ENCODE measurements around the gene ZC3H14. TPM values are rescaled to one million over a fixed set of nuclear protein-coding genes. Genes with fewer than 3 reads are reported as not detected.

The ZC3H14 gene
- total RNA-seq, 2 experiments from 2014 or later: 33.6 to 46.8 TPM

GRCh38 chr14:88625671-88626070, 62.8 kb downstream of the ZC3H14 start:
- no peaks in the 10 kb centered on the region for H3K9me3 Mint-ChIP-seq
- H3K4me3 Mint-ChIP-seq: no peak overlapping the region
- no peaks in the 10 kb centered on the region for H3K4me1 Mint-ChIP-seq
- no peaks in the 10 kb centered on the region for H3K36me3 Mint-ChIP-seq (ENCODE audit: low read depth)
- H3K27ac Mint-ChIP-seq: no peak overlapping the region
- no peak for DNase-seq
- CTCF ChIA-PET: interaction anchor here (2.0 kb wide), 1 partner anchor 10 kb away, joined by 5 read pairs; no protein-coding TSS in a partner anchor
- H3K27me3 Mint-ChIP-seq: no peaks in the 10 kb centered on the region
- POLR2A ChIA-PET: no interaction called here

GRCh38 chr14:88628033-88628432, 65.2 kb downstream of the ZC3H14 start:
- ChIA-PET POLR2A (no interaction called here), CTCF (no interaction called here)
- H3K27ac Mint-ChIP-seq: no peak overlapping the region
- no peak for DNase-seq
- H3K4me1 Mint-ChIP-seq: no peaks in the 10 kb centered on the region
- no peaks in the 10 kb centered on the region for H3K36me3 Mint-ChIP-seq (ENCODE audit: low read depth)
- H3K4me3 Mint-ChIP-seq: no peak overlapping the region
- H3K9me3 Mint-ChIP-seq: no peaks in the 10 kb centered on the region
- no peaks in the 10 kb centered on the region for H3K27me3 Mint-ChIP-seq

- Mint-ChIP-seq H3K27ac (no peak overlapping the region), H3K4me1 (no peaks in the 10 kb centered on the region), H3K27me3 (no peaks in the 10 kb centered on the region), H3K36me3 (ENCODE audit: low read depth) (no peaks in the 10 kb centered on the region), H3K9me3 (no peaks in the 10 kb centered on the region), H3K4me3 (no peak overlapping the region)
- ChIA-PET CTCF (no interaction called here), POLR2A (no interaction called here)
- DNase-seq: no peak
Measured at GRCh38 chr14:88628462-88628861, 65.6 kb downstream of the ZC3H14 start.

GRCh38 chr14:88630565-88630964, 67.7 kb downstream of the ZC3H14 start:
- Mint-ChIP-seq H3K4me1 (no peaks in the 10 kb centered on the region), H3K9me3 (no peaks in the 10 kb centered on the region), H3K36me3 (ENCODE audit: low read depth) (no peaks in the 10 kb centered on the region), H3K27me3 (no peaks in the 10 kb centered on the region), H3K4me3 (no peak overlapping the region), H3K27ac (no peak overlapping the region)
- ChIA-PET CTCF (no interaction called here), POLR2A (no interaction called here)
- DNase-seq: no peak

GRCh38 chr14:88631091-88631490, 68.3 kb downstream of the ZC3H14 start:
- Mint-ChIP-seq H3K36me3 (ENCODE audit: low read depth) (no peaks in the 10 kb centered on the region), H3K27ac (no peak overlapping the region), H3K27me3 (no peaks in the 10 kb centered on the region), H3K9me3 (no peaks in the 10 kb centered on the region), H3K4me1 (no peaks in the 10 kb centered on the region), H3K4me3 (no peak overlapping the region)
- no peak for DNase-seq
- ChIA-PET POLR2A (no interaction called here), CTCF (no interaction called here)

- no peak for DNase-seq
- CTCF ChIA-PET: no interaction called here
- Mint-ChIP-seq H3K36me3 (ENCODE audit: low read depth) (no peaks in the 10 kb centered on the region), H3K4me3 (no peak overlapping the region), H3K4me1 (no peaks in the 10 kb centered on the region), H3K9me3 (no peaks in the 10 kb centered on the region), H3K27ac (no peak overlapping the region), H3K27me3 (no peaks in the 10 kb centered on the region)
- POLR2A ChIA-PET: no interaction called here
Measured at GRCh38 chr14:88632512-88632911, 69.7 kb downstream of the ZC3H14 start.

- H3K9me3 Mint-ChIP-seq: peaks cover 9% of the 10 kb centered on the region
- ChIA-PET CTCF (no interaction called here), POLR2A (no interaction called here)
- H3K4me1 Mint-ChIP-seq: no peaks in the 10 kb centered on the region
- no peaks in the 10 kb centered on the region for H3K27me3 Mint-ChIP-seq
- H3K36me3 Mint-ChIP-seq (ENCODE audit: low read depth): peaks cover 15% of the 10 kb centered on the region
- no peak for DNase-seq
- no peak overlapping the region for H3K4me3 Mint-ChIP-seq
- H3K27ac Mint-ChIP-seq: no peak overlapping the region
Measured at GRCh38 chr14:88639221-88639620, 76.4 kb downstream of the ZC3H14 start.

- DNase-seq: no peak
- CTCF ChIA-PET: no interaction called here
- no peaks in the 10 kb centered on the region for H3K4me1 Mint-ChIP-seq
- POLR2A ChIA-PET: no interaction called here
- peaks cover 4% of the 10 kb centered on the region for H3K9me3 Mint-ChIP-seq
- no peak overlapping the region for H3K4me3 Mint-ChIP-seq
- no peaks in the 10 kb centered on the region for H3K27me3 Mint-ChIP-seq
- H3K36me3 Mint-ChIP-seq (ENCODE audit: low read depth): peaks cover 10% of the 10 kb centered on the region
- no peak overlapping the region for H3K27ac Mint-ChIP-seq
Measured at GRCh38 chr14:88660056-88660455, 97.2 kb downstream of the ZC3H14 start.

GRCh38 chr14:88667555-88668273, 104.9 kb downstream of the ZC3H14 start:
- Mint-ChIP-seq H3K27ac (no peak overlapping the region), H3K4me3 (no peak overlapping the region)
- peak; percentile 71 for DNase-seq

GRCh38 chr14:88668448-88669116, 105.7 kb downstream of the ZC3H14 start:
- no peaks in the 10 kb centered on the region for H3K27me3 Mint-ChIP-seq
- ChIA-PET CTCF (interaction anchor here (0.6 to 2.0 kb wide), 4 partner anchors 10 to 200 kb away, joined by 3 to 5 read pairs (median 3); no protein-coding TSS in a partner anchor), POLR2A (no interaction called here)
- peaks cover 5% of the 10 kb centered on the region for H3K36me3 Mint-ChIP-seq (ENCODE audit: low read depth)
- H3K4me1 Mint-ChIP-seq: no peaks in the 10 kb centered on the region
- no peak overlapping the region for H3K27ac Mint-ChIP-seq
- no peak overlapping the region for H3K4me3 Mint-ChIP-seq
- DNase-seq: no peak
- H3K9me3 Mint-ChIP-seq: peaks cover 12% of the 10 kb centered on the region

More at GRCh38 chr14:88667555-88668273, 104.9 kb downstream of the ZC3H14 start:
- H3K36me3 Mint-ChIP-seq (ENCODE audit: low read depth): peaks cover 5% of the 10 kb centered on the region
- no peaks in the 10 kb centered on the region for H3K27me3 Mint-ChIP-seq
- ChIA-PET POLR2A (no interaction called here), CTCF (interaction anchor here (0.6 to 2.0 kb wide), 7 partner anchors 9 to 271 kb away, joined by 3 to 7 read pairs (median 3); no protein-coding TSS in a partner anchor)
- peaks cover 12% of the 10 kb centered on the region for H3K9me3 Mint-ChIP-seq
- no peaks in the 10 kb centered on the region for H3K4me1 Mint-ChIP-seq

GRCh38 chr14:88669346-88669745, 106.5 kb downstream of the ZC3H14 start:
- no peak overlapping the region for H3K4me3 Mint-ChIP-seq
- H3K9me3 Mint-ChIP-seq: peaks cover 12% of the 10 kb centered on the region
- DNase-seq: no peak
- no peak overlapping the region for H3K27ac Mint-ChIP-seq
- no peaks in the 10 kb centered on the region for H3K4me1 Mint-ChIP-seq
- ChIA-PET CTCF (interaction anchor here (0.6 to 2.0 kb wide), 3 partner anchors 9 to 766 kb away, joined by 3 to 5 read pairs (median 3); no protein-coding TSS in a partner anchor), POLR2A (no interaction called here)
- no peaks in the 10 kb centered on the region for H3K27me3 Mint-ChIP-seq
- peaks cover 5% of the 10 kb centered on the region for H3K36me3 Mint-ChIP-seq (ENCODE audit: low read depth)
